ENCODE results near the gene PHLDB3. TPM values are rescaled to one million over a fixed set of nuclear protein-coding genes. Genes with fewer than 3 reads are reported as not detected.

The PHLDB3 gene
- total RNA-seq, 1 experiment from 2014 or later, result 8.5 TPM

- no peak overlapping the region for H2AFZ ChIP-seq (ENCODE audit: low read length)
- H3K27me3 ChIP-seq (ENCODE audit: insufficient read depth, low read length), result no peaks in the 10 kb centered on the region
- no peaks in the 10 kb centered on the region for H3K4me1 ChIP-seq (ENCODE audit: insufficient read depth, low read length)
- H3K14ac ChIP-seq (ENCODE audit: insufficient read depth, low read length), result no peak overlapping the region
- H3K27ac ChIP-seq (ENCODE audit: insufficient read length, low read depth, low read length), result no peak overlapping the region
- H3K9me3 Mint-ChIP-seq, result peaks cover 0 to 5% of the 10 kb centered on the region in 2 experiments; a peak in 3 of 5 replicates
- H3K79me2 ChIP-seq (ENCODE audit: insufficient read depth, low read length), result no peaks in the 10 kb centered on the region
- no peak overlapping the region for H4K8ac ChIP-seq (replicated peaks; ENCODE audit: insufficient read length, low read depth, low read length)
- H3K27ac Mint-ChIP-seq, result no peak overlapping the region
- no peak for DNase-seq
- H3K23me2 ChIP-seq (ENCODE audit: insufficient read length, low read depth, low read length, poor library complexity, severe bottlenecking), result no peaks in the 10 kb centered on the region
- no peak overlapping the region for H3K18ac ChIP-seq (ENCODE audit: insufficient read length, low read depth, low read length)
- no peak overlapping the region for H3K9ac ChIP-seq (ENCODE audit: extremely low read depth, insufficient read length, low read length)
- H3K4me3 Mint-ChIP-seq, result no peak overlapping the region
- H2BK15ac ChIP-seq (ENCODE audit: low read depth, low read length), result no peak overlapping the region
- no peaks in the 10 kb centered on the region for H4K20me1 ChIP-seq (ENCODE audit: control insufficient read depth, insufficient read depth, insufficient read length)
- no peak overlapping the region for H2BK20ac ChIP-seq (ENCODE audit: low read depth, low read length, poor library complexity, severe bottlenecking)
- H2BK120ac ChIP-seq (ENCODE audit: low read depth, low read length, poor library complexity, severe bottlenecking), result no peak overlapping the region
- H3K23ac ChIP-seq (ENCODE audit: insufficient read length, low read depth, low read length), result no peak overlapping the region
- no peak overlapping the region for H2BK5ac ChIP-seq (ENCODE audit: insufficient read length, low read length)
- H3K4me2 ChIP-seq (ENCODE audit: insufficient read depth, insufficient read length, low read length), result no peak overlapping the region
- H3K79me1 ChIP-seq (ENCODE audit: insufficient read depth, low read depth, low read length, poor library complexity, severe bottlenecking), result no peaks in the 10 kb centered on the region
- TF ChIP-seq, protein P1, sequence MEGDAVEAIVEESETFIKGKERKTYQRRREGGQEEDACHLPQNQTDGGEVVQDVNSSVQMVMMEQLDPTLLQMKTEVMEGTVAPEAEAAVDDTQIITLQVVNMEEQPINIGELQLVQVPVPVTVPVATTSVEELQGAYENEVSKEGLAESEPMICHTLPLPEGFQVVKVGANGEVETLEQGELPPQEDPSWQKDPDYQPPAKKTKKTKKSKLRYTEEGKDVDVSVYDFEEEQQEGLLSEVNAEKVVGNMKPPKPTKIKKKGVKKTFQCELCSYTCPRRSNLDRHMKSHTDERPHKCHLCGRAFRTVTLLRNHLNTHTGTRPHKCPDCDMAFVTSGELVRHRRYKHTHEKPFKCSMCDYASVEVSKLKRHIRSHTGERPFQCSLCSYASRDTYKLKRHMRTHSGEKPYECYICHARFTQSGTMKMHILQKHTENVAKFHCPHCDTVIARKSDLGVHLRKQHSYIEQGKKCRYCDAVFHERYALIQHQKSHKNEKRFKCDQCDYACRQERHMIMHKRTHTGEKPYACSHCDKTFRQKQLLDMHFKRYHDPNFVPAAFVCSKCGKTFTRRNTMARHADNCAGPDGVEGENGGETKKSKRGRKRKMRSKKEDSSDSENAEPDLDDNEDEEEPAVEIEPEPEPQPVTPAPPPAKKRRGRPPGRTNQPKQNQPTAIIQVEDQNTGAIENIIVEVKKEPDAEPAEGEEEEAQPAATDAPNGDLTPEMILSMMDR (conservative IDR thresholded peaks at IDR 0.05), result no peak
- H2AK5ac ChIP-seq (ENCODE audit: insufficient read length, low read length), result no peak overlapping the region
- no peak overlapping the region for H3K4ac ChIP-seq (ENCODE audit: low read depth, low read length)
- H3K36me3 Mint-ChIP-seq (ENCODE audit: insufficient read depth in 1 of 3, low read depth in 3 of 3), result peaks cover 24 to 32% (median 24%) of the 10 kb centered on the region in 3 experiments
- H4K5ac ChIP-seq (ENCODE audit: insufficient read length, low read depth, low read length), result no peak overlapping the region
- H4K91ac ChIP-seq (ENCODE audit: insufficient read length, low read depth, low read length), result no peak overlapping the region
- H3T11ph ChIP-seq (ENCODE audit: low read length), result no peak overlapping the region
- H3K56ac ChIP-seq (ENCODE audit: insufficient read length, low read depth, low read length), result no peak overlapping the region
- no peaks in the 10 kb centered on the region for H3K27me3 Mint-ChIP-seq (ENCODE audit: low read depth)
- no CpG with 5 or more reads among the region's 9 CpGs for WGBS (ENCODE audit: extremely low coverage, insufficient read length, low lambda C conversion rate)
- H3K9me3 ChIP-seq (ENCODE audit: control insufficient read depth, low read depth, low read length), result no peaks in the 10 kb centered on the region
- H3K4me1 Mint-ChIP-seq, result no peaks in the 10 kb centered on the region; a peak in 1 of 4 replicates
- no peak overlapping the region for H2BK12ac ChIP-seq (ENCODE audit: insufficient read length, low read depth, low read length)
Measured at GRCh38 chr19:43510713-43511112, 6.2 kb upstream of the PHLDB3 start.
